HEK293 (cell line): ENCODE results near the gene SOX18.

ENCODE experiments used
- BCL11B ChIP-seq: fragments of 450-650 bp; formaldehyde crosslinking; IDR thresholded peaks from 2 replicates; pipeline ENCODE4 v1.5.1; 2016; ENCODE audit warnings: low read depth, missing biosample characterization, missing genetic modification characterization
- EGR2 ChIP-seq: fragments of 450-650 bp; formaldehyde crosslinking; IDR thresholded peaks from 2 replicates; pipeline ENCODE4 v1.5.1; 2016; ENCODE audit warnings: low read depth, missing biosample characterization, missing genetic modification characterization
- FEZF1 ChIP-seq: fragments of 450-650 bp; formaldehyde crosslinking; IDR thresholded peaks from 2 replicates; pipeline ENCODE4 v1.5.1; 2016; ENCODE audit warnings: missing biosample characterization, missing genetic modification characterization
- HOXD13 ChIP-seq: sonication (generic); formaldehyde crosslinking; IDR thresholded peaks from 2 replicates; pipeline ENCODE4 v1.8.0; 2022; ENCODE audit warnings: missing genetic modification reagents, borderline replicate concordance
- IKZF3 ChIP-seq: fragments of 450-650 bp; IDR thresholded peaks from 2 replicates; pipeline ENCODE4 v1.5.0; 2018; ENCODE audit warnings: missing biosample characterization, mild to moderate bottlenecking, missing genetic modification characterization, moderate library complexity
- KLF9 ChIP-seq: fragments of 450-650 bp; formaldehyde crosslinking; IDR thresholded peaks from 2 replicates; pipeline ENCODE4 v1.5.1; 2016; ENCODE audit warnings: missing biosample characterization, missing genetic modification characterization, low read depth
- PRDM2 ChIP-seq: fragments of 450-650 bp; formaldehyde crosslinking; IDR thresholded peaks from 2 replicates; pipeline ENCODE4 v1.5.1; 2016; ENCODE audit warnings: missing biosample characterization, missing genetic modification characterization, borderline replicate concordance
- PRDM6 ChIP-seq: fragments of 450-650 bp; formaldehyde crosslinking; IDR thresholded peaks from 2 replicates; pipeline ENCODE4 v1.5.1; 2017; ENCODE audit warnings: missing biosample characterization, missing genetic modification characterization
- RBAK ChIP-seq: fragments of 450-650 bp; formaldehyde crosslinking; IDR thresholded peaks from 2 replicates; pipeline ENCODE4 v1.5.1; 2016; ENCODE audit warnings: missing biosample characterization, missing genetic modification characterization
- SP7 ChIP-seq: fragments of 450-650 bp; formaldehyde crosslinking; IDR thresholded peaks from 2 replicates; pipeline ENCODE4 v1.5.1; 2016; ENCODE audit warnings: missing biosample characterization, missing genetic modification characterization
- ZBTB10 ChIP-seq: fragments of 450-650 bp; formaldehyde crosslinking; IDR thresholded peaks from 2 replicates; pipeline ENCODE4 v1.5.1; 2016; ENCODE audit warnings: missing biosample characterization, missing genetic modification characterization
- ZBTB48 ChIP-seq: fragments of 450-650 bp; formaldehyde crosslinking; IDR thresholded peaks from 2 replicates; pipeline ENCODE4 v1.5.1; 2016; ENCODE audit warnings: missing biosample characterization, missing genetic modification characterization
- ZBTB7A ChIP-seq: fragments of 450-650 bp; formaldehyde crosslinking; IDR thresholded peaks from 2 replicates; pipeline ENCODE4 v1.5.1; 2016; ENCODE audit warnings: low read depth, missing biosample characterization, missing genetic modification characterization
- ZNF2 ChIP-seq: fragments of 450-650 bp; formaldehyde crosslinking; IDR thresholded peaks from 2 replicates; pipeline ENCODE4 v1.5.1; 2016; ENCODE audit warnings: missing biosample characterization, missing genetic modification characterization
- ZNF221 ChIP-seq: fragments of 450-650 bp; formaldehyde crosslinking; IDR thresholded peaks from 2 replicates; pipeline ENCODE4 v1.5.1; 2017; ENCODE audit warnings: missing biosample characterization, missing genetic modification characterization, borderline replicate concordance
- ZNF311 ChIP-seq: fragments of 450-650 bp; formaldehyde crosslinking; IDR thresholded peaks from 2 replicates; pipeline ENCODE4 v1.5.1; 2017; ENCODE audit warnings: missing biosample characterization, missing genetic modification characterization, borderline replicate concordance
- ZNF324 ChIP-seq: fragments of 450-650 bp; formaldehyde crosslinking; IDR thresholded peaks from 2 replicates; pipeline ENCODE4 v1.5.1; 2016; ENCODE audit warnings: missing biosample characterization, missing genetic modification characterization
- ZNF362 ChIP-seq: fragments of 450-650 bp; formaldehyde crosslinking; IDR thresholded peaks from 2 replicates; pipeline ENCODE4 v1.5.1; 2016; ENCODE audit warnings: missing biosample characterization, missing genetic modification characterization
- ZNF513 ChIP-seq: fragments of 450-650 bp; IDR thresholded peaks from 2 replicates; pipeline ENCODE4 v1.5.1; 2018; ENCODE audit warnings: missing biosample characterization, missing genetic modification characterization
- ZNF544 ChIP-seq: fragments of 450-650 bp; formaldehyde crosslinking; IDR thresholded peaks from 2 replicates; pipeline ENCODE4 v1.5.0; 2017; ENCODE audit warnings: missing biosample characterization, missing genetic modification characterization

The SOX18 gene

GRCh38 chr20:64038565-64039292 lies 10.7 kb downstream of the SOX18 start (continued):
- TF ChIP-seq BCL11B (no peak), ZNF311 (tag by site-specific recombination) (no peak), ZBTB10 (peak; percentile 72), ZNF221 (tag by site-specific recombination) (no peak), RBAK (tag by site-specific recombination) (no peak), ZNF324 (no peak), HOXD13 (no peak), IKZF3 (tag by site-specific recombination) (0 out of 2 replicates have a peak, but pooled peaks have one; percentile 7), ZNF544 (no peak), EGR2 (tag by site-specific recombination) (peak; percentile 22; the same call in 1 of the 2 replicates), ZNF513 (tag by site-specific recombination) (peak; percentile 23; the same call in 1 of the 2 replicates), SP7 (tag by site-specific recombination) (peak; percentile 79), ZNF2 (tag by site-specific recombination) (peak; percentile 76; the same call in 1 of the 2 replicates), KLF9 (tag by site-specific recombination) (peak; percentile 53; the same call in 1 of the 2 replicates), FEZF1 (tag by site-specific recombination) (no peak), ZBTB48 (tag by site-specific recombination) (peak; percentile 68; the same call in 1 of the 2 replicates), ZNF362 (tag by site-specific recombination) (no peak), ZBTB7A (tag by site-specific recombination) (peak; percentile 70; the same call in 1 of the 2 replicates), PRDM6 (tag by site-specific recombination) (no peak), PRDM2 (tag by site-specific recombination) (no peak)
